ENCODE results near the gene AIRE. TPM values are rescaled to one million over a fixed set of nuclear protein-coding genes. Genes with fewer than 3 reads are reported as not detected.

AIRE gene
- total RNA-seq, 1 donor from 2014 or later: not detected

- no peak for TF ChIP-seq CTCF (IDR thresholded peaks at IDR 0.05; ENCODE audit: borderline replicate concordance)
- Histone ChIP-seq H3K4me1 (no peaks in the 10 kb centered on the region), H3K4me3 (no peak overlapping the region), H3K9me3 (replicated peaks) (no peaks in the 10 kb centered on the region), H3K27me3 (ENCODE audit: low read depth) (no peaks in the 10 kb centered on the region), H3K36me3 (peaks cover 93% of the 10 kb centered on the region), H3K27ac (replicated peaks) (no peak overlapping the region)
- intact Hi-C loops (cut with micrococcal nuclease): no loop called here
- DNase-seq: no peak
Observed at GRCh38 chr21:44319407-44320065, 33.9 kb downstream of the AIRE start.

DNA sequence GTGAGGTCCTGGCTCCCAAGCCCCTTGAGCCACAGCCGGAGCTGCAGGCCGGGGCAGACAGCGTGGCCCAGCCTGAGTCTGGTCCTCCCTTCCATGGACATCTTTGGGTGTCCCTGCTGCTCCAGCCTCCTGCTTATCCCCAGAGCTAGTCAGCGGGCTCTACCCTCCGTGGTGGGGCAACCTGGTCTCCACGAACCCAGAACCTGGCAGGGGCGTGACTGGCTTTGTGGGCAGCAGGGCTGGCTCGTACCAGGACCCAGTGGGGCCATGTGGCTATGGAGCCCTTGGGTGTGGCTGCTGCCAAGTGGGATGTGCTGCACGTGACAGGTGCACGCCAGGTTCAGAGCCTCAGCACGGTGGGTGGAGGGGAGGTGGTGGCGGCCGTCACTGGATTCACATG lies 35.2 kb downstream of the AIRE start:
- Histone ChIP-seq H3K36me3 (peaks cover 95% of the 10 kb centered on the region), H3K4me1 (no peaks in the 10 kb centered on the region), H3K27ac (replicated peaks) (no peak overlapping the region), H3K9me3 (replicated peaks) (no peaks in the 10 kb centered on the region), H3K4me3 (no peak overlapping the region), H3K27me3 (ENCODE audit: low read depth) (no peaks in the 10 kb centered on the region)
- intact Hi-C loops (cut with micrococcal nuclease): no loop called here
- TF ChIP-seq CTCF (IDR thresholded peaks at IDR 0.05; ENCODE audit: borderline replicate concordance): no peak
- no peak for DNase-seq

- no peak for TF ChIP-seq CTCF (IDR thresholded peaks at IDR 0.05; ENCODE audit: borderline replicate concordance)
- no peak for DNase-seq
Observed at GRCh38 chr21:44321846-44322450, 36.3 kb downstream of the AIRE start.

DNA sequence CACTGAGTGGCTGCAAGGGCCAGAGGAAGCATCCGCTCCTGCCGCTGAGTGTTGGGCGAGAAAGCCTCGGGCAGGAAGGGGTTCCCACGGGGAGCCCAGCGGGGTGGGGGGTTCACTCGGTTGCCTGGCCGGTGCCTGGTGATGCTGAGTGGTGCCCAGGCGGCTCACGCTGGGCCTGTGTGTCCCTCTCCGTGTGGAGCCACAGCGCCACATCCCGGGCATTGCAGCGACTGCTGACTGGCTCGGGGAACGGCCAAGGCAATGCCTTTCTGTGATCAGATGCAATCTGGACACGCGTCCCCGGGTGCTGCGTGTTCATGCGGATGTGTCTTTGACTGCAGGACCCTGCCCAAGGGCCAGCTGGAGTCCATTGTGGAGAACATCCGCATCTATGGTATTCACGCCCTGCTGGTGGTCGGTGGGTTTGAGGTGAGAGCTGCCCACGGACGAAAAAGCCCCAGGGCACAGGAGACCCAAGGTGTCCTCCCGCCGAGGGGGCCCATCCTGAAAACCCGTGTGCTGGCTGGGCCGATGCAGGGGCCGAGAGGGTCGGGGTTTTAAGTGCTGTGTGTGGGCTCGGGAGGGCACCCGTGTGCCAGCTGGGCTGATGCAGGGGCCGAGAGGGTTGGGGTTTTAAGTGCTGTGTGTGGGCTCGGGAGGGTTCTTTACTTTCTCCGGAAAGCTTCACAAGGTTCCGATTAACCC lies 37.1 kb downstream of the AIRE start:
- Histone ChIP-seq H3K4me1 (no peaks in the 10 kb centered on the region), H3K27me3 (ENCODE audit: low read depth) (no peaks in the 10 kb centered on the region), H3K4me3 (no peak overlapping the region), H3K27ac (replicated peaks) (no peak overlapping the region), H3K36me3 (peaks cover 93% of the 10 kb centered on the region), H3K9me3 (replicated peaks) (no peaks in the 10 kb centered on the region)
- DNase-seq: no peak
- TF ChIP-seq CTCF (IDR thresholded peaks at IDR 0.05; ENCODE audit: borderline replicate concordance): no peak
- intact Hi-C loops (cut with micrococcal nuclease): no loop called here

More at GRCh38 chr21:44321846-44322450, 36.3 kb downstream of the AIRE start:
- intact Hi-C loops (cut with micrococcal nuclease): no loop called here
- Histone ChIP-seq H3K27ac (replicated peaks) (no peak overlapping the region), H3K4me3 (no peak overlapping the region), H3K4me1 (no peaks in the 10 kb centered on the region), H3K9me3 (replicated peaks) (no peaks in the 10 kb centered on the region), H3K27me3 (ENCODE audit: low read depth) (no peaks in the 10 kb centered on the region), H3K36me3 (peaks cover 97% of the 10 kb centered on the region)

DNA sequence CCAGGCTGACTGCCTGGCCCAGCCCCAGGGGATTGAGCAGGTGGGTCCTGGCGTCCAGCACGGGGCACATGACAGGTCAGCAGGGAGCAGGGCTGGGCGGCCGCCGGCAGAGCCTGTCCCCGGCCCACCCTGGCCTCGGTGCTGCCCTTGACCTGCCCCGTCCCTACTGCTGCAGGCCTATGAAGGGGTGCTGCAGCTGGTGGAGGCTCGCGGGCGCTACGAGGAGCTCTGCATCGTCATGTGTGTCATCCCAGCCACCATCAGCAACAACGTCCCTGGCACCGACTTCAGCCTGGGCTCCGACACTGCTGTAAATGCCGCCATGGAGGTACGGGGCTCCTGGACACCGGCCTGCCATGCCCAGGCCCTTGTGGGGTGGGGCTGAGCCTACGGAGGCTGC lies 37.9 kb downstream of the AIRE start:
- no peak for TF ChIP-seq CTCF (IDR thresholded peaks at IDR 0.05; ENCODE audit: borderline replicate concordance)
- intact Hi-C loops (cut with micrococcal nuclease): no loop called here
- peaks cover 85% of the 10 kb centered on the region for H3K36me3 ChIP-seq

More for the DNA sequence above, 37.9 kb downstream of the AIRE start:
- Histone ChIP-seq H3K4me3 (no peak overlapping the region), H3K9me3 (replicated peaks) (no peaks in the 10 kb centered on the region), H3K27me3 (ENCODE audit: low read depth) (no peaks in the 10 kb centered on the region), H3K4me1 (no peaks in the 10 kb centered on the region), H3K27ac (replicated peaks) (no peak overlapping the region)
- DNase-seq: no peak
